Gastroesophageal sphincter (tissue), 3 donors: ENCODE measurements around the gene DKK3.

Source experiments
- POLR2A ChIP-seq, 2 donors: fragments of 450-650 bp; IDR thresholded peaks; one replicate each; pipeline ENCODE4 v1.6.1; 2017; ENCODE audit warnings: antibody characterized with exemption in 2 of 2, mild to moderate bottlenecking in 2 of 2, moderate library complexity in 1 of 2
- TF ChIP-seq, protein P1 (sequence below), 4 experiments: fragments of 200-600 bp in 2 of 4; fragments of 450-650 bp in 2 of 4; sonication (generic) in 1 of 4; IDR thresholded peaks; one replicate each; pipeline ENCODE4 v1.5.1; 2017 to 2019; ENCODE audit warnings: antibody characterized with exemption in 4 of 4, mild to moderate bottlenecking in 2 of 4, moderate library complexity in 2 of 4

DNA sequence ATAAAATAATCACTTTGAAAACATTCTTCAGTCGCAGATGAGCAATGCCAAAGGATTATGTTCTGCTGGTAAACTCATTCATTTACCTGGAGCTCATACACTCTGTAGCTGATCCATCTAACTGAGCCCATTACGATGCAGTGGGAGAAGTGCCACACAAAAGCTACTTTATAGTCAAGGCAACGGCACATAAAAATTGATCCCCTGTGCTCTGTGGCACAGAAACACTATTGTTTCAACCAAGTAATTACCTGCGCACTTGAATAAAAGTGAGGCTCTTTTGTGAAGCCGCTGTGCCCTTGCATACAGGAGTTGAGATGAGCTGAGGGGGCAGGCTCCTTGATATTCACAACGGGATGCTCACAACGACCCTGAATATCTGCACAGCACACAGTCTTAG lies 7.2 kb downstream of the DKK3 start:
- TF ChIP-seq, protein P1, sequence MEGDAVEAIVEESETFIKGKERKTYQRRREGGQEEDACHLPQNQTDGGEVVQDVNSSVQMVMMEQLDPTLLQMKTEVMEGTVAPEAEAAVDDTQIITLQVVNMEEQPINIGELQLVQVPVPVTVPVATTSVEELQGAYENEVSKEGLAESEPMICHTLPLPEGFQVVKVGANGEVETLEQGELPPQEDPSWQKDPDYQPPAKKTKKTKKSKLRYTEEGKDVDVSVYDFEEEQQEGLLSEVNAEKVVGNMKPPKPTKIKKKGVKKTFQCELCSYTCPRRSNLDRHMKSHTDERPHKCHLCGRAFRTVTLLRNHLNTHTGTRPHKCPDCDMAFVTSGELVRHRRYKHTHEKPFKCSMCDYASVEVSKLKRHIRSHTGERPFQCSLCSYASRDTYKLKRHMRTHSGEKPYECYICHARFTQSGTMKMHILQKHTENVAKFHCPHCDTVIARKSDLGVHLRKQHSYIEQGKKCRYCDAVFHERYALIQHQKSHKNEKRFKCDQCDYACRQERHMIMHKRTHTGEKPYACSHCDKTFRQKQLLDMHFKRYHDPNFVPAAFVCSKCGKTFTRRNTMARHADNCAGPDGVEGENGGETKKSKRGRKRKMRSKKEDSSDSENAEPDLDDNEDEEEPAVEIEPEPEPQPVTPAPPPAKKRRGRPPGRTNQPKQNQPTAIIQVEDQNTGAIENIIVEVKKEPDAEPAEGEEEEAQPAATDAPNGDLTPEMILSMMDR (IDR thresholded peaks at IDR 0.05): no peak
- TF ChIP-seq POLR2A (IDR thresholded peaks at IDR 0.05): no peak
